ENCODE results near the gene SSTR3.
"Not testable (repeated sequence)": the region's sequence is repeated elsewhere in the genome, so short reads cannot be mapped to it uniquely, and the experiment has no call there.

SSTR3 gene

DNA sequence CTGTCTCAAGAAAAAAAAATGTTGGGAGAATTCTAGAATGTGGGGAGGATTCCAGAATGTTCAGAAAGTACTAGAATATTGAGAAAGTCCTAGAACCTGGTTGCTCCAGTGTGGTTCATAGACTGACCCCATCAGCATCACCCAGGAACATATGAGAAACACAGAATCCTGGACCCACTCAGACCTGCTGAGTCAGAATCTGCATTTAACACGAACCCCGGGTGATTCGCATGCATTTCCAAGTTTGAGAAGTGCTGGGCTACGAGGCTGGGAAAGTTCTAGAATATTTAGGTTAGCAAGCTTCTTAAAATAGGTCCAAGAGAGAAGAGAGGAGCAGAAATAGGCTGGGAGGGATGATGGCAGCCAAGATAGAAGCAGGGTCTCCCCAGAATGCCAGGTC is 30.6 kb downstream of the SSTR3 start:
- no peak for DNase-seq (ENCODE audit: low read depth in 2 of 2)

DNA sequence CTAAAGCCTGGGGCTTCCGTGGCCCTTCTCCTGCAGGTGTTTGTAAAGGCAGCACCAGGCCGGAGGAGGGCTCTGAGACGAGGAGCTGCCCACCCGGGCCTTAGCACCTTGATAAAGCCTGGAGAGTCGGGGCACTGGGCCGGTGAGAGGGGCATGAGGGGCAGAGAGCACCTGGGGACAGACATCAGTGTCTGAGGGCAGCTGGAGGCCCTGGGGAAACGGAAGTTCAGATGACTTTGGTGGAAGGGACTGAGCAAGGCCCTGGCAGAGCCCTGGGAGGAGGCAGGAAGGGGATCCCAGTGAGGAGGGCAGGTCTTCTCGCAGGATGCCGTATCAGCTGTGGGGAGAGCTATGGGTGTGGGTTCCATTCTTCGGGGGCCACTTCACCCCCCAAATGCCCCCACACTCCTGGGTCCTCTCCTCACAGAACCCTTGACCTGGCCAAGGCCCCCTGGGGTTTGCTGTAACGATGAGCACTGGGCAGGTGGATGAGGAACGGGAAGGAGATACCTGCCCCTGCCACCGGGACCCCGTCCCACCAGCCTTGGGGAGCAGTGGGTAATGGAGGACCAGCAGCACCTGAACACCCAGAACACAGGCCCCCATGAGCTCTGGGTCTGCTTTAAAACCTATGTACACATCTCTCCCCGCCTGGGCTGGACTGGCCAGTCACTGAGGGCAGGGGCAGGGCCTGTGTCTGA is 31.6 kb downstream of the SSTR3 start:
- DNase-seq (ENCODE audit: low read depth in 2 of 2), result no peak

DNA sequence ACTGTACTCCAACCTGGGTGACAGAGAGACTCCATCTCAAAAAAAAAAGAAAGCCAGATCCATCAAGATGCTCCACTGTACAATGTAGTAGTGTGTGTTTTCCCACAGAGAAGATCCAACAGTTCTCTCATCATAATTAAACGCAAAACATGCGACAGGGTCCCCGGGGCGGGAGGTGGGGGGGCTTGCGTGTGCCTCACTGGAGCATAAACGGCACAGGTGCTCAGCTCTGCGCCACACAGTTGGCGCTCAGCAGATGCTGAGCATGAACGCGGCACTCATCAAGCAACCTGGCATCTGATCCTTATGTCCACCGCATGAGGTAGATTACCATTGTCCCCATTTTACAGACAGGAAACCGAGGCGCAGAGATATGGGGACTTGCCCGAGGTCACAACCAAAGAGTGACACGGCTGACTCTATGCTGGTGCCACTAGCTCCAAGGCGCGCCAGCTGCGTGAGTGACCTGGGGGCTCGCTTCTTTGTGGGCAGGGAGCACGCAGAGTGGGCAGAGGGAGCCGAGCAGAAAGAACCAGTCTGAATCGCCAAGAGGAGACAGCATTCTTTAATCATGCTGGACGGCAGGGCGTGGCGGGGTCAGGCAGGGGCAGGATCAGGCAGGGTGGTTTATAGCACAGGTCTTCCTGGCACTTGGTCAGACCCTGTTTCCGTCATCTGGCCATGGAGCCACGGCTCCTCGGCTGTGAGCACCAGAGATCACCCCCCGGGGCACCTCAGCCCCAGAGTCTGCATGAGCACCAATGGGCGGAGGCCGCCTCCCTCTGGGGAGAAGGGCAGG is 32.5 kb downstream of the SSTR3 start:
- no peak for DNase-seq (ENCODE audit: low read depth in 2 of 2)

DNA sequence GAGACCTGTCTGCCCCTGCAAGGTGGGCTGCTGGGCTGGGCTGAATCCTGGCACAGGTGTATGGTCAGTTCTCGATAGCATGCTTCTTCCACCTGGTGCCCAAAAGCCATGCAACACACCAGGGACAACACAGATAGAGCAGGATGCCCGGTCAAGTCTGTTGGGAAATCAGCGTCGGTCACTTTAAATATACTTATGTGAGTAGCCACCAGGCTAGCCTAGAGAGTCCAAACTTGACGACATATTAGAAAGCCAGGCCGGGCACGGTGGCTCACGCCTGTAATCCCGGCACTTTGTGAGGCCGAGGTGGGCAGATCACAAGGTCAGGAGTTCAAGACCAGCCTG is 33.2 kb downstream of the SSTR3 start:
- DNase-seq (ENCODE audit: low read depth in 2 of 2), result no peak

DNA sequence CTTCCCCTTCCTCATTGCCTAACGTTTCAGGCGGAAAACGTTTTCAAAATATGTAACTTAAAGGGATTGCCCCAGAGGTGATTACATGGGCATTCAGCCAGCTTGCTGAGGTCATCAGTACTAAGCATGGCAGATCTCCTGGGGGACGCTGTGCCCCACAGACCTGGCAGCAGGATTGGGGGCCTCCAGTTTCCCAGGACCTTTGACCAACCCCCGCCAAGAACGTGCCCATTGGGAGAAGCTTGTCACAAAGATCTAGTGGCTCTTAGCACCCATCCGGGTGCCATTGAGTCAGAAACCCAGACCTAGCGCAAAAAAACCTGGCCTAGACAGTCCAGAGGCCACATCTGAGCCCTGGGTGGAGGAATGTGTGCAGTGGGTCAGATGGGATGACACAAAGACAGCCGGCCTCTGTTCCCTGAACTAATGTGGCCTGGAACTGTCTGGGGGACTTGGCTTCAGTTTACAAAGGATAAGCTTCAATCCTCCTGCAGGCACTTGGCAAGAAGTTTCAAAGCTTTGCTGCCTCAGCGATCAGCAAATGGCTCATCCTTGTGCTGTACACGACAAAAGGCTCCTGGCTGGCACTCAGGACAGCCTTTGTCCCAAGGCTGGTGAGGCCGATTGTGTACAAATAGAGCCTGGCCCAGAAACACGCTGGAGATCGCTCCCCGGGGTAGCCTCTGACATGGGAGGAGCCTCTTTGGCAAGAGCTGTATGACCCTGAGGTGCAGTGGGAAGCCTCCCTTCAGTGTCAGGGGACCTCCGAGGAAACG is 33.7 kb downstream of the SSTR3 start:
- DNase-seq (ENCODE audit: low read depth in 2 of 2), result no peak

DNA sequence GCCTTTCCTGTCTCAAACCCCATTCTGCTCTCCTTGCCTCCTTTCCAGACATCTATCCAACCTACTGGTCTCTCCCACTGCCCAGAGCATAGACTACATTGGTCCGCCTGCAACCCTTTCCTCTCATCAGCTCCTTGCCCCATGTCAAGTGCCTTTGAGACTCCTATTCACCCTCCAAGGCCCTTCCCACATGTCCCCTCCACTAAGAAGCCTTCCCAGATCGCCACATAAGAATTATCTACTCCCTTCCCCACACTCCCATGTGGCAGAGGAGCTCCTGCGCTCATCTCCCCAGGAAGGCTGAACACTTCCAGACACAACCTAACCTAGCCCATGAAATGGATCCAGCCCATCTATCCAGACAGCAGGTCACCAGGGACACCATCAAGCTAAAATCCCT is 34.5 kb downstream of the SSTR3 start:
- DNase-seq (ENCODE audit: low read depth in 2 of 2), result no peak

DNA sequence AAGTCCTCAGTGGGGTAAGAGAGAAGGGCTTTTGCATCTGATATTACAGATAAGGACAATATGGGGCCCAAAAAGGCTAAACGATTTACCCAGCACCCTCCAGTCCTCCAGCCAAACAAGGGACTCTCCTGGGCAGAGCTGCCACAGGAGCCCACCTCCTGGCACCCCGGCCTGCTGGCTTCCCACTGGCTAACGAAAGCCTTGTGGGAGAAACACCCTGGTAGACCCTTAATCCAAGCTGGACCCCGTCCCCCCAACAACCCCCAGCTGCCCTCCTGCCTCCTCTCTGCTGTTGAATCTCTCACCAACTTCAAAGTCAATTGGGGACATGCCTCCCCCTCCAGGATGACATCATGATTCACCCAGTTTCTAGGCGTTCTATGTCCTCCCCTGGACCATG is 35.1 kb downstream of the SSTR3 start:
- no peak for DNase-seq (ENCODE audit: low read depth in 2 of 2)

DNA sequence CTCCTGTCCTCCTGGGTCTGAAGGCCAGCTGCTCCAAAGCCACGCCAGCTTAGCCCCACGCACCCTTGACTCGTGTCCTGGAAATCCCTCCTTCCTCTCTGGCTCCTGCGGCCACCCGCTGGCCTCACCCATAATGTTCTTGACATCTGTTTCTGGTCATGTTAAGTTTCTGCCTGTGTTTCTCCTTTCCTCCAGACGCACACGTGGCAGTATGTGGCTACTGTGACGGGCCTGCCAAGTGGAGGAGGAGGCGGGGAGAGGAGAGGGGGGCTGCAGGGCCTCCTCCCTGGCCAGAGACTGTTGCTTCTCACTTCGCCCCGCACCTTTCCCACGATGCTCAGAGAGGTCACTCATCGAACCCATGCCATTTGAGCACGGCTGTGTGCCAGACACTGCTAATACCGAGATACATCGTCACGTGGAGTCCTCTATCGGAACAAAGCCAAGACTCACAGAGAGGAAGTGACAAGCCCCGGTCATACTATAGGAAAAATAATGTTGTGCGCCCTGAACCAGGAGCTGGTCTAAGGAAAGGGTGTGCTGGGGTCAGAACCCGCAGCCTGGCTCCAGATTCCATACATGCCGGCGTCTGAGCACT is 35.7 kb downstream of the SSTR3 start:
- DNase-seq (ENCODE audit: low read depth in 2 of 2), result no peak

DNA sequence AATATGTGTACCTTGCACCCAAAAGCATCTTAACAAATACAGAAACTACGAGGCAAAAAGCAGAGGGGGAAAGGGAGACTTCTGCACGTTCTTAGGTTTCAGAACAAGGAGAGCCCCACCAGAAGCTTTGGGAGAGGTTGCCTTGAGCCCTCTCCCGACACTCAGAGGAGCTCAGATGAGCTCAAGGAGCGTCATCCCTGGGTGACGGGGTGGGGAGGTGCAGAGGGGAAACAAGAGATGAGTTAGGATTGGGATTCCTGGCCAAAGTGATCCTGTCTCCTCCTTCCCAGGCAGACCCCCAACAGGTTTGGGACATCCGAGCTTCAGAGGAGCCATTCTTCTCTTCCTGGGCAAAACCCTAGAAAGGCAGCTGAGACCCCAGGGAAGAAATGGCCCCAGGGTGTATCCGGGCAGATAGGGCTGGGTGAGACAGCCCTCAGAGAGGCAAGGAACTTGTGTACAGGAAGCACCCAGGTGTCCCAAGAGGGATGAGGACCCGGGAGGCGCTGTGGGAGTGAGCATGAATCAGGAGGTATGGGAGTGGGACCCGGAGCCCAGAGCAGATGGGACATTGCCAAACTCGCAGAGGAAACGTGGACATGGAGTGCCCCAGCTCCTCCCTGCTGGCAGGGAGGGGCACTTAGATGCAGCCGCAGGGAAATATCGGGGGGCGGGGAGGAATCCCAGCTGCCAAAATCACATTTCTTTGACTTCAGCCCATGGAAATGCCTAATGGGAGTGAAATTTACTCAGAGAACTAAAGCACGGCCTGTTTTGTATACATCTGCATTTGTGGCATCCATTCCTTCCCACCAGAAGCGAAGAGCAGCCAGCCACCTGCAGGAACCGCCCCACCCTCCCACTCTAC is 36.6 kb downstream of the SSTR3 start:
- no peak for DNase-seq (ENCODE audit: low read depth in 2 of 2)

DNA sequence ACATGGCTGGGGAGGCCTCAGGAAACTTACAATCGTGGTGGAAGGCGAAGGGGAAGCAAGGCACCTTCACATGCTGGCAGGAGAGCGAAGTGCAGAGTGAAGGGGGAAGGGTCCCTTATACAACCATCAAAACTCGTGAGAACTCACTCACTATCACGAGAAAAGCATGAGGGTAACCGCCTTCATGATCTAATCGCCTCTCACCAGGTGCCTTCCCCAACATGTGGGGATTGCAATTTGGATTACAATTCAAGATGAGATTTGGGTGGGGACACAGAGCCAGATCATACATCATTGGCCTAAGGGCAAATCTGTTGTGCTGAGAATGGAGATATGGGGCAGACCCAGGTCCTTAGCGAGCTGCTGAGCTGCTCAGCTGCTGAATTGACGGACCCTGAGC is 37.3 kb downstream of the SSTR3 start:
- DNase-seq (ENCODE audit: low read depth in 2 of 2), result no peak

DNA sequence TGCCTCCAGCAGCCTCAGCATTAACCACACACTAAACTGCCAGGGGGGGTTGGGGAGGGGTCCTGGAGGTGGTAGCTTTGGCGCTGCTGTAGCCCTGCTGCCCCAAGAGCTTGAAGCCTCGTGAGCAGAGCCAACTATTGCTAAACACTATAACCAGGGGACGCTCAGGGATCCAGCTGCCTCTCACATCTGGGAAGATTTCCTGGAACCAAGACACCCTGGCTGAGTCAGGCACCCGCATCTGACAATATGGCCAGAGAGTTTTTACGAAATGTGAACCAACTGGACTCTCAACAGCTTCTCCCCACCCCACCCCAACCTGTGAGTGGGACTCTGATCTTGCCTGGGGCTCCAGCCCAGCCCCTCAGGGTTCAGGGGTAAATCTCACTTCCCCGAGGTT is 38.6 kb downstream of the SSTR3 start:
- DNase-seq (ENCODE audit: low read depth in 2 of 2), result no peak

DNA sequence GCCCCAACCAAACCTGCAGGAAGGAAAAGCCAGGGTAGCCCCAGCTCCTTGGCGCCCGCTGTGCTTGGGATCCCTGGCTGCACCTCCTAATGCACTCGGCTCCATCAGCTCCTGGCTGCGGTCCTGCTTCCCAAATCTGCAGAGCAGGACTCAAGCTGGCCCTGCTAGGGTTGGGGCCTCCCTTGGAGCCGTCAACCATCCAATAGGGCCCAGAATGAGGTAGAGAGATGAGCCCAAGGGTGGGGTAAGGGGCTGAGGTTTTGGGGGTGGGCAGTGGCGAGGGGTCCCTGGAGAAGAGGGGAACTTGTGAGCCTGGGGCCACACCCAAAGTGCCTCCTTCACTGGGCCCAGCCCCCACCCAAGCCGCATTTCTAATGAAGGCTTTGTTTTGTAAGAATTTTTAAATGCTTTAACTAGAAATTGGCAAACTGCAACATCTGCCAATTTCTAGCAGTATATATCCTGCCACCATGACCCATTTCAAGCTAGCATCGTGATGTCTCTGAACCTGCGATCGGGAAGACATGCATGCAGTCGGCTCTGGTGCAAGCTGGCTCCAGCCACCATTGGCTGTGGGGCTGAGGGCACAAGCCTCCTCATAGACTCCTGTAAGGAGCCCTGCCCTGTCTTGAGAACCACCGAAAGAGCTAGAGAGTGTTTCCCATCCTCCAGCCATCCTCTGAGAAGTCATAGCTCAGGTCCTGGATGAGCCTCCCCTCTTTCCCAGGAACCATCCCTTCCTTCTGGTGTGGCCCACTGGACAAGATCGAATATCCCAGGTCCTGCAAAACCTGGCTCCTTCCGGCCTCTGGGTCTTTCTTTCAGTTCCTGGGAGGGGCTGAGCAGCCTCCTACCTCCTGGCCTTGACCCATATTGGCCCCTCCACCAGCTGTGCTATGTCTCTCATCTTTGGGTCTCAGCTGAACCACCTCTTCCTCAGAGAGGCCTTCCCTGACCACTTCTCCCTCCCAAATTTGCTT is 39.7 kb downstream of the SSTR3 start:
- DNase-seq (ENCODE audit: low read depth in 2 of 2), result no peak

DNA sequence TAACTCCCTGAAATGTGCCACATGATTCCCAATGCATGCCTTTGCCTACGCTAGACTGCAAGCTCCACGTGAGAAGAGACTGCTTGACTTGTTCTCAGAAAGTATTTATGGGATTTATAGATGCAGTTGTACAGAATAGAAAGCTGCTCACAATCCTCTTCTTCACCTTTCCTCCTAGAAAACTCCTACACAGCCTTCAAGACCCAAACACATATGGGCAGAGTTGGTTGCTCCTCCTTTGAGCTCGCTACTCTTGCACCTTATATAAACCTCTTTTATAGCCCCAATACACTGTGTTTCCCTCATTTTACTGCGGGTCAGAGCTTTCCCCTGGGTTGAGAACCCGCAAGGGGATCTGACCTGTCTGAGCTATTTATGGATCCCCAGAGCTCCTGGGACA is 40.6 kb downstream of the SSTR3 start:
- DNase-seq (ENCODE audit: low read depth in 2 of 2), result no peak

DNA sequence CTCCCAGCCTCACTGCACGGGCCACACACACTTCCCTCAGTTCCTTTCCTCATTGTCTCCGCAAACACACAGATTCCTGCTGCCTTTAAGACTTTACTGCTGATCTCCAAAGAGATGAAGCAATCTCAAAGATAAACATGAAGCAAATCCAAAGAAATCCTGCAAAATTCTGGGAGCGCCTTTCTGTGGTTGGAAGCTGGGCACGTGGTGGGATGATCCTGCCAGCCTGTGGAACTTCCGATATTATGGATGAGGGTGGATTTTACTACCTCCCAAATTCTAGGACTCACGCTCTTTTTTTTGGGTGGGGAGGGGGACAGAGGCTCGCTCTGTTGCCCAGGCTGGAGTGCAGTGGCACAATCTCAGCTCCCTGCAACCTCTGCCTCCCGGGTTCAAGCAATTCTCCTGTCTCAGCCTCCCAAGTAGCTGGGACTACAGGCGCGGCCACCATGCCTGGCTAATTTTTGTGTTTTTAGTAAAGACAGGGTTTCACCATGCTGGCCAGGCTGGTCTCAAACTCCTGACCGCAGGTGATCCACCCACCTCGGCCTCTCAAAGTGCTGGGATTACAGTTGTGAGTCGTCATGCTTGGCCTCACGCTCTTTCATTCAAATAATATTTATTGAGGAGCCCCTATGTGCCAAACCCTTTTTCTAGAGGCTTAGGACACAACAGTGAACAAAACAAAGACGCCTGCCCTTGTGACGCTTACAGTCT is 41.4 kb downstream of the SSTR3 start:
- DNase-seq (ENCODE audit: low read depth in 2 of 2), result not testable (repeated sequence)

DNA sequence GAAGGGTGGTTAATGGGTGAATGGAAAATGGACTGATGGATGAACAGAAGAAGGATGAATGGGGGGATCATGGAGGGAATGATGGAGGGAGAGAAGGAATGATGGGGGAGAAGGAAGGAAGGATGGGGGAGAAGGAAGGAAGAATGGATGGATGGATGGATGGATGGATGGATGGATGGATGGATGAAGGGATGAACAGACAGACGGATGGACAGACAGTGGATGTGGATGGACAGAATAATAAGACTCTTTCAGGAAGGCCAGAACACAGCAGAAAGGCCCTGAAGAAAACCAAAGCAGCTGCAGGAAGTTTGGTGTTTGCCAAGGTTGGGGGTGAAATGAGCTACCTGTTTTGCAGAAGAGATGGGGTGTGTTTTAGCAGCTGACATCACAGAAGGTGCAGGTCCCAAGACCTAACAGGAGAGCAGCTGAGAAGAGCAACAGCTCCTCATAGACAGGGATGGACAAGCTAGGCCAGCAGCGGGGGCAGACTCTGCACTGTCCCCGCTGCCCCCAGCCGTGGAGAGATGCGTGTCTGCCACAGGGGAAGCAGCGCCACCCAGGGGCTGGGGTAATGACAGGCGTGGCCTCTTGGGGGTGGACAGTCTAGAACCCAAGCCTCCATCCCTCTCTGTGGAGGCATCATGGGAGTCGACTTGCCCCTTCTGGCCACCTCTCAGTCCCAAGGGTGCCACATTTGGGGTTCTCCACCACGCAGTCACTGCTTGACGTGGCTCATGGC is 42.2 kb downstream of the SSTR3 start:
- DNase-seq (ENCODE audit: low read depth in 2 of 2), result no peak

DNA sequence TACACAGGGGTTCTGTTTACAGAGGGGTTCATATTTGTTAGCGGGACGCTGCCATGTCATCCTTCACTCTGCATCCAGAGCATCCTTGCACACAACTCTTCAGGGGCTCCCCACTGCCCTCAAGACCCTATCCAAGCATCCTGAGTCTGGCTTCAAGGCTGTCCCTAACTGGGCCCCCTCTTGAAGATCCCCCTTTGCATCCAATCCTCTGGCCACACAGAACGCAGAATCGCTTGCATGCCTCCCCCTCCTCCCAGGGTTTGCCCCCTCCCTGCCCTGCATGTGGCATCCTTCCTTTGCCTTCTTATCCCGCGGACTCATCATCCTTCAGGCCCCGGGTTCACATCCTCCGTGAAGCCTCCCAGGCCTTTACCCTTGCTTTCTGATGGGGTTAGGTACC is 42.9 kb downstream of the SSTR3 start:
- DNase-seq (ENCODE audit: low read depth in 2 of 2), result no peak

DNA sequence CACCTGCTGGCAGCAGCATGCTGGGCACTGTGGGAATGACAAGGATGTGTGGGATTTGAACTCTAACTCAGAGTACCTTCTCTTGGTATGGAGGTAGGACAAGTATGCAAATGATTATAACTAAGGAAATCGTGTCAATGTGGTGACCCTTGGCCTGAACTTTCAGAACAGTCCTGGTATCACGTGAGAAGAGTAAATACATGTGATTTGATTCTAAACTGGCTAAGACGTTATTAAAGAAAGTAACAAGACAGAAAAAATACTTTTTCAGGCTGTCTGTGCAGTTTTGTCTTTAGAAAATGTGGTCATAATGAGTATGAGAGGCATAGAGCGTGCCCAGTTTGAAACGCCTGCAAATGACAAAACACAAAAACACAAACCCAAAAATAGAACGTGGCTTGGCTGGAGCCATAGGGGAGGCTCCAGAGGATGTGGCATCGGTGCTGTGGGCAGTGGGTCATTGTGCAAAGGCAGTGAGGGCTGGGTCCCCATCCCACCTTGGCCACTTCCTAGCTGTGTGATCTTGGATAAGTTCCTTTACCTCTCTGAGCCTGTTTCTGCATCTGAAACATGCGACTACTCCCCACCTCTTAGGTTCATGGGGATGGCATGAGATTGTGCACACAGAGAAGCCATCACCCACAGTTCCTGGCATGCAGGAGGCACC is 44.2 kb downstream of the SSTR3 start:
- no peak for DNase-seq (ENCODE audit: low read depth in 2 of 2)

Data from stimulated activated CD4-positive, alpha-beta T cell treated with anti-CD3 and anti-CD28 coated beads, Interleukin-15, amount 100 ng/mL, for 48 hours (primary cell).